HepG2 (cell line): Measurements from ENCODE around the gene MXD3. TPM values are rescaled to one million over a fixed set of nuclear protein-coding genes. Genes with fewer than 3 reads are reported as not detected.

Source experiments
- ATAC-seq: fragments of 200-7000 bp; cut with Tn5 transposase; 3 replicates; pipeline ENCODE4 v1.9.1; 2020; ENCODE audit warnings: mild to moderate bottlenecking, moderate library complexity
- BruUV-seq: library from RNA; stranded (reverse); fragments of 400-500 nt; replicated peaks from 2 replicates; lab custom pipeline; 2021; lab: Mats Ljungman, UMichigan
- CTCF ChIA-PET: fragments of 300-600 bp; formaldehyde crosslinking; extraction: SDS; loops from one replicate; lab custom pipeline; 2021; ENCODE audit warnings: low total read pairs, inconsistent platforms, low intra/inter-chr PET ratio; lab: Yijun Ruan, JAX
- POLR2A ChIA-PET: fragments of 350-600 bp; sonication (Branson Sonifier 250); formaldehyde crosslinking; loops from one replicate; lab custom pipeline; 2020; ENCODE audit warnings: antibody characterized with exemption, inconsistent platforms; lab: Yijun Ruan, JAX
- DNase-seq: peaks from one replicate; pipeline ENCODE4 v3.0.0-alpha.2; 2015; ENCODE audit warnings: low spot score
- FAIRE-seq: peaks from 3 replicates; lab custom pipeline; 2011; peaks lifted over from hg19 to GRCh38; lab: Jason Lieb, UNC
- H2AFZ ChIP-seq: one replicate; pipeline ENCODE4 v1.6.1; 2011; ENCODE audit warnings: low read length, inconsistent platforms
- H3K27ac ChIP-seq: fragments of 300-600 bp; 3 replicates; pipeline ENCODE4 v1.8.0; 2011; ENCODE audit warnings: mixed run types, mild to moderate bottlenecking, mixed read lengths, low read length, inconsistent platforms; ENCODE audit not compliant: insufficient read depth; ENCODE audit errors: extremely low read length
- H3K27me3 ChIP-seq, 2 experiments: fragments of 200-600 bp in 1 of 2; 2 replicates in 1 of 2; 3 replicates in 1 of 2; pipeline versions ENCODE4 v1.6.0 to v1.8.0; 2011; ENCODE audit warnings: low read length in 2 of 2, mild to moderate bottlenecking in 2 of 2, moderate library complexity in 2 of 2, inconsistent platforms in 1 of 2; ENCODE audit not compliant: insufficient read depth in 2 of 2, control insufficient read depth in 1 of 2
- H3K36me3 ChIP-seq, 2 experiments: fragments of 200-600 bp in 1 of 2; replicated peaks in 1 of 2; 2 replicates in 1 of 2; 3 replicates in 1 of 2; pipeline versions ENCODE4 v1.5.1 to v1.8.0; 2011; ENCODE audit warnings: low read length in 2 of 2, inconsistent platforms in 1 of 2; ENCODE audit not compliant: insufficient read depth in 2 of 2, control insufficient read depth in 1 of 2
- H3K4me1 ChIP-seq: 2 replicates; pipeline ENCODE4 v1.5.1; 2012; ENCODE audit warnings: low read length, inconsistent platforms; ENCODE audit not compliant: insufficient read depth
- H3K4me2 ChIP-seq: 2 replicates; pipeline ENCODE4 v1.6.0; 2011; ENCODE audit warnings: low read depth, low read length, inconsistent platforms
- H3K4me3 ChIP-seq, 3 experiments: fragments of 200-600 bp in 1 of 3; sonication (generic), shearing (Covaris generic) in 1 of 3; replicated peaks in 1 of 3; 2 replicates each; pipeline ENCODE4 v1.5.1; 2011 to 2016; ENCODE audit warnings: low read length in 3 of 3, inconsistent platforms in 2 of 3, low read depth in 2 of 3, mild to moderate bottlenecking in 2 of 3, control low read depth in 1 of 3, mixed read lengths in 1 of 3; ENCODE audit not compliant: insufficient read depth in 1 of 3
- H3K79me2 ChIP-seq: one replicate; pipeline ENCODE4 v1.6.1; 2011; ENCODE audit warnings: low read length, inconsistent platforms; ENCODE audit not compliant: insufficient read depth
- H3K9ac ChIP-seq: 2 replicates; pipeline ENCODE4 v1.6.0; 2011; ENCODE audit warnings: mild to moderate bottlenecking, low read depth, low read length, inconsistent platforms; ENCODE audit not compliant: insufficient read depth
- H3K9me3 ChIP-seq: 2 replicates; pipeline ENCODE4 v1.5.1; 2012; ENCODE audit warnings: mild to moderate bottlenecking, low read length
- H4K20me1 ChIP-seq: 2 replicates; pipeline ENCODE4 v1.6.0; 2011; ENCODE audit warnings: inconsistent platforms, mild to moderate bottlenecking, low read length, moderate library complexity; ENCODE audit not compliant: insufficient read depth
- CREB1 ChIP-seq, 2 experiments: fragments of 450-650 bp in 1 of 2; IDR thresholded peaks; 2 replicates each; pipeline ENCODE4 v1.6.1; 2016 to 2017; ENCODE audit warnings: control low read depth in 1 of 2, mild to moderate bottlenecking in 1 of 2, missing compliant biosample characterization in 1 of 2, missing genetic modification characterization in 1 of 2
- CTCF ChIP-seq: sonication (generic); formaldehyde crosslinking; IDR thresholded peaks from 2 replicates; pipeline ENCODE4 v1.5.0; 2020; ENCODE audit warnings: mild to moderate bottlenecking, missing genetic modification reagents, moderate library complexity
- HNRNPK ChIP-seq: fragments of 200-400 bp; formaldehyde crosslinking; IDR thresholded peaks from 2 replicates; pipeline ENCODE4 v1.6.1; 2018; ENCODE audit warnings: low read length, low read depth, moderate library complexity, mild to moderate bottlenecking; ENCODE audit not compliant: poor library complexity, severe bottlenecking
- RFX5 ChIP-seq: IDR thresholded peaks from 2 replicates; pipeline ENCODE4 v1.6.1; 2011; ENCODE audit warnings: low read depth, low read length, improper control_type of control experiment
- STAG1 ChIP-seq: sonication (generic); formaldehyde crosslinking; IDR thresholded peaks from 2 replicates; pipeline ENCODE4 v1.4.0; 2020; ENCODE audit warnings: missing genetic modification reagents
- ZNF136 ChIP-seq: sonication (generic); formaldehyde crosslinking; IDR thresholded peaks from 2 replicates; pipeline ENCODE4 v1.8.1; 2022; ENCODE audit warnings: low read depth, mild to moderate bottlenecking, moderate library complexity, missing genetic modification reagents
- ZNF572 ChIP-seq: sonication (generic); formaldehyde crosslinking; IDR thresholded peaks from 2 replicates; pipeline ENCODE4 v1.5.1; 2020; ENCODE audit warnings: mild to moderate bottlenecking, missing genetic modification reagents
- WGBS: methylation state at CpG from one replicate; pipeline ENCODE4 v1.1.6; 2017; ENCODE audit warnings: low lambda C conversion rate; 5-methylcytosine and 5-hydroxymethylcytosine counted together
- in situ Hi-C: cut with HindIII; loops from 2 replicates; pipeline ENCODE4 v1.10.0; 2017; ENCODE audit warnings: low pct_unique_long_range_greater_than_20kb; ENCODE audit not compliant: extremely low pct_ligation_motif_present
- intact Hi-C: fragments of 100-400 bp; cut with micrococcal nuclease; formaldehyde crosslinking; loops from one replicate; pipeline ENCODE4 v1.10.0; 2022; ENCODE audit not compliant: unreplicated experiment
- polyA plus RNA-seq, 8 experiments: library from polyadenylated mRNA; depleted of rRNA in 3 of 8; stranded (reverse) in 7 of 8; unstranded in 1 of 8; fragments of >200 nt; fragmentation: Illumina TruSeq in 4 of 8; extraction: Trizol in 4 of 8; gene quantifications; 2 replicates each; pipeline versions ENCODE4 v1.2.1 to v1.2.3, GENCODE V29; 2011 to 2016; ENCODE audit warnings: low read depth in 4 of 8, missing spikeins in 1 of 8, mixed read lengths in 1 of 8; ENCODE audit not compliant: insufficient read depth in 1 of 8
- total RNA-seq, 5 experiments: library from RNA; depleted of rRNA; stranded (reverse); fragments of >200 nt; fragmentation: Illumina TruSeq; extraction: Trizol; gene quantifications; 2 replicates each; pipeline ENCODE4 v1.2.3, GENCODE V29; 2016; ENCODE audit warnings: low read depth in 1 of 5
- TF ChIP-seq, protein P1 (sequence below): sonication (generic); formaldehyde crosslinking; IDR thresholded peaks from 2 replicates; pipeline ENCODE4 v1.4.0; 2020; ENCODE audit warnings: mild to moderate bottlenecking, missing genetic modification reagents
- TF ChIP-seq, protein P2 (sequence below): sonication (generic); formaldehyde crosslinking; IDR thresholded peaks from 2 replicates; pipeline ENCODE4 v1.8.0; 2022; ENCODE audit warnings: mild to moderate bottlenecking, missing genetic modification reagents, moderate library complexity

The MXD3 gene
- total and polyA plus RNA-seq, 2 of the 13 experiments (the other 11 are each of a cell fraction or from before 2014, with no cell fraction given), result 10.5 to 12.8 TPM

GRCh38 chr5:177313561-177314259 is 2.0 kb upstream of the MXD3 start (continued):
- TF ChIP-seq, protein P1, sequence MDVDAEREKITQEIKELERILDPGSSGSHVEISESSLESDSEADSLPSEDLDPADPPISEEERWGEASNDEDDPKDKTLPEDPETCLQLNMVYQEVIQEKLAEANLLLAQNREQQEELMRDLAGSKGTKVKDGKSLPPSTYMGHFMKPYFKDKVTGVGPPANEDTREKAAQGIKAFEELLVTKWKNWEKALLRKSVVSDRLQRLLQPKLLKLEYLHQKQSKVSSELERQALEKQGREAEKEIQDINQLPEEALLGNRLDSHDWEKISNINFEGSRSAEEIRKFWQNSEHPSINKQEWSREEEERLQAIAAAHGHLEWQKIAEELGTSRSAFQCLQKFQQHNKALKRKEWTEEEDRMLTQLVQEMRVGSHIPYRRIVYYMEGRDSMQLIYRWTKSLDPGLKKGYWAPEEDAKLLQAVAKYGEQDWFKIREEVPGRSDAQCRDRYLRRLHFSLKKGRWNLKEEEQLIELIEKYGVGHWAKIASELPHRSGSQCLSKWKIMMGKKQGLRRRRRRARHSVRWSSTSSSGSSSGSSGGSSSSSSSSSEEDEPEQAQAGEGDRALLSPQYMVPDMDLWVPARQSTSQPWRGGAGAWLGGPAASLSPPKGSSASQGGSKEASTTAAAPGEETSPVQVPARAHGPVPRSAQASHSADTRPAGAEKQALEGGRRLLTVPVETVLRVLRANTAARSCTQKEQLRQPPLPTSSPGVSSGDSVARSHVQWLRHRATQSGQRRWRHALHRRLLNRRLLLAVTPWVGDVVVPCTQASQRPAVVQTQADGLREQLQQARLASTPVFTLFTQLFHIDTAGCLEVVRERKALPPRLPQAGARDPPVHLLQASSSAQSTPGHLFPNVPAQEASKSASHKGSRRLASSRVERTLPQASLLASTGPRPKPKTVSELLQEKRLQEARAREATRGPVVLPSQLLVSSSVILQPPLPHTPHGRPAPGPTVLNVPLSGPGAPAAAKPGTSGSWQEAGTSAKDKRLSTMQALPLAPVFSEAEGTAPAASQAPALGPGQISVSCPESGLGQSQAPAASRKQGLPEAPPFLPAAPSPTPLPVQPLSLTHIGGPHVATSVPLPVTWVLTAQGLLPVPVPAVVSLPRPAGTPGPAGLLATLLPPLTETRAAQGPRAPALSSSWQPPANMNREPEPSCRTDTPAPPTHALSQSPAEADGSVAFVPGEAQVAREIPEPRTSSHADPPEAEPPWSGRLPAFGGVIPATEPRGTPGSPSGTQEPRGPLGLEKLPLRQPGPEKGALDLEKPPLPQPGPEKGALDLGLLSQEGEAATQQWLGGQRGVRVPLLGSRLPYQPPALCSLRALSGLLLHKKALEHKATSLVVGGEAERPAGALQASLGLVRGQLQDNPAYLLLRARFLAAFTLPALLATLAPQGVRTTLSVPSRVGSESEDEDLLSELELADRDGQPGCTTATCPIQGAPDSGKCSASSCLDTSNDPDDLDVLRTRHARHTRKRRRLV (CRISPR knock-in tag), result no peak

DNA sequence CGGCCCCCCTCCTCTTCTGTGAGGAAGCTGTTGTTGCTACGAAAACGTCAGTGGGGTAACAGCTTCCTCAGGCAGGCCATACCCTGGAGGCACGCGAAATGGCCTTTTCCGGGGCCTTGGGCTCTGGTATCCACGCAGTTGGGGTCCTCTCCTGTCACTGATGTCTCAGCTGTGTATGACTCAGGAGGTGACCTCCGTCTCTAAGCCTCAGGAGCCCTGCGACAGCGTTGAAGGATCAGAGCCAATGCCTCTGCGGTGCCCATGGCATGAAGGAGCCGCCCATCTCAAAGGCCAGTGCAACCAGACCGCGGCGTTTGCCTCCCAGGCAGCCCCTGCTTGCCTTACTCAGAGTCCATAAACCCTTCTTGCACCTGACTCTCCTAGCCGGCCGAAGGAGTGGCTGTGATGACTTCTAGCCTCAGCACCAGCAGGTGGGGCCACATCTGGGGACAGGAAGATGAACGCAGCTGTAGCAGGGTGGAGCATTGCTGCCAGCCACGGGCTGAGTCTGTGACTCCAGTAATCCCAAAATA is 1.0 kb upstream of the MXD3 start:
- H3K4me3 ChIP-seq, result peak overlapping the region; percentile 39 to 79 (median 52)
- 2% methylated on average over 3 of the region's 19 CpGs for WGBS
- FAIRE-seq (peak; percentile 21), DNase-seq (peak; percentile 43), ATAC-seq (peak; percentile 9)
- peaks cover 5% of the 10 kb centered on the region; the same call in 1 of the 2 replicates for H4K20me1 ChIP-seq
- H3K27ac ChIP-seq, result peak overlapping the region; percentile 95
- ChIA-PET POLR2A (interaction anchor here (1.1 to 4.0 kb wide), 4 partner anchors 39 to 218 kb away, joined by 4 to 30 read pairs (median 4); partner anchors contain the start of gene LMAN2), CTCF (interaction anchor here (1.2 to 1.3 kb wide), 2 partner anchors 23 to 49 kb away, joined by 3 read pairs; no protein-coding TSS in a partner anchor)
- BruUV-seq, result TSS peak; percentile 68
- intact Hi-C loops (loop anchor here (2.0 to 5.0 kb wide), 2 partner anchors 24 to 185 kb away; partner anchors contain the start of gene PDLIM7), in situ Hi-C loops (loop anchor here (5.0 kb wide), 2 partner anchors 50 to 135 kb away; partner anchors contain the start of gene PRR7)
- no peaks in the 10 kb centered on the region for H3K27me3 ChIP-seq
- peak overlapping the region; percentile 91 for H3K4me2 ChIP-seq
- H3K36me3 ChIP-seq, result peaks cover 4 to 10% of the 10 kb centered on the region in 2 experiments; a peak in 3 of 5 replicates
- H2AFZ ChIP-seq, result no peak overlapping the region
- H3K4me1 ChIP-seq, result peaks cover 55% of the 10 kb centered on the region
- H3K9me3 ChIP-seq, result no peaks in the 10 kb centered on the region
- H3K9ac ChIP-seq, result peak overlapping the region; percentile 84
- H3K79me2 ChIP-seq, result peaks cover 4% of the 10 kb centered on the region
- TF ChIP-seq RFX5 (0 out of 2 replicates have a peak, but pooled peaks have one; percentile 4), CREB1 (IDR thresholded peaks at IDR 0.05) (no peak), CREB1 (CRISPR knock-in tag; IDR thresholded peaks at IDR 0.05) (0 out of 2 replicates have a peak, but pooled peaks have one; percentile 46), ZNF136 (no peak), STAG1 (CRISPR knock-in tag) (0 out of 2 replicates have a peak, but pooled peaks have one; percentile 3), CTCF (peak; percentile 55), HNRNPK (no peak), ZNF572 (CRISPR knock-in tag) (peak; percentile 59; the same call in 1 of the 2 replicates)
- TF ChIP-seq, protein P2, sequence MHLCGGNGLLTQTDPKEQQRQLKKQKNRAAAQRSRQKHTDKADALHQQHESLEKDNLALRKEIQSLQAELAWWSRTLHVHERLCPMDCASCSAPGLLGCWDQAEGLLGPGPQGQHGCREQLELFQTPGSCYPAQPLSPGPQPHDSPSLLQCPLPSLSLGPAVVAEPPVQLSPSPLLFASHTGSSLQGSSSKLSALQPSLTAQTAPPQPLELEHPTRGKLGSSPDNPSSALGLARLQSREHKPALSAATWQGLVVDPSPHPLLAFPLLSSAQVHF, result 0 out of 2 replicates have a peak, but pooled peaks have one; percentile 1
